Measurements from ENCODE around the gene ESR2. TPM values are rescaled to one million over a fixed set of nuclear protein-coding genes. Genes with fewer than 3 reads are reported as not detected.
"Not testable (repeated sequence)": the region's sequence is repeated elsewhere in the genome, so short reads cannot be mapped to it uniquely, and the experiment has no call there.

ESR2 gene
- total RNA-seq, 2 experiments from 2014 or later: 0.26 to 0.32 TPM

DNA sequence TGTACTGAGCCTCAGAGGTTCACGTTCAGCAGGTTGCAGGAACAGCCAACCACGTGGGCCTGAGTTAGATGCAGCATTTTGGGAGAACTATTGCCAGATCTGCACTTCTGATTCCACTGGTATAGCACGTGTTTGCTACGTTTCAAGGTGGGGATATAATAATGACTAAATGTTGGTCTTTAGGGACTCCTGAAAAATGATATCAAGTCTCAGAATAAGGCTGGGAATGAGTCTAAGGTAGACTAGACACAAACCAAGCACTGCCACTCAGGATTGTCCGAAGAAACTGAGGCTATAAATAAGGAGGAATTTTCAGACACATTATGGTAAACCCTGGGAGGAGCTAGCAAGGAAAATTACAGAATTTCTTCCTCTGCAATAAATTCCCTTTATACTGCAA is 98.1 kb downstream of the ESR2 start:
- Mint-ChIP-seq H3K9me3 (ENCODE audit: low read depth) (no peaks in the 10 kb centered on the region), H3K27me3 (no peaks in the 10 kb centered on the region), H3K4me1 (peaks cover 33% of the 10 kb centered on the region), H3K4me3 (no peak overlapping the region), H3K27ac (peak overlapping the region; percentile 40), H3K36me3 (ENCODE audit: low read depth) (peaks cover 3% of the 10 kb centered on the region)
- ATAC-seq: no peak
- no peak for DNase-seq
- intact Hi-C loops (cut with DNase I, micrococcal nuclease): no loop called here
- ChIA-PET POLR2A (no interaction called here), CTCF (interaction anchor here (1.2 to 2.0 kb wide), 2 partner anchors 9 to 108 kb away, joined by 4 to 6 read pairs; no protein-coding TSS in a partner anchor)

DNA sequence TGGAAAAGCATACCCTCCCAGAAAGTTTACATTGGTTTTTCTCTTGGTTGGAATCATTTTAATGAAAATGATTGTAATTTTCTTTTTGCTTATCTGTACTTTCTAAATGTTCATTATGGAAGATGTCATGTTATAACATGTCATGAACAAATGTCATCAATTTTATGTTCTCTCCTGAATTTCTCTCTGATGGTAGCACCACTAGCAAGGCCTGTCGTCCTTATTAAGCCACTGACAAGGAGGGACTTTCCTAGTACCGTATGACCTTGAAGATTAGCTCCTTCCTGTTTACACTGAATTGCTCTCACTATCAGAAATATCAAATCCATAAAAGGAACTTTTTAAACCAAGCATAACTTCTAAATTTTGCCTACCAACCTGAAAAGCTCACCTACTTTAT is 99.0 kb downstream of the ESR2 start:
- H3K4me1 Mint-ChIP-seq: peaks cover 33% of the 10 kb centered on the region
- H3K9me3 Mint-ChIP-seq (ENCODE audit: low read depth): no peaks in the 10 kb centered on the region
- peak overlapping the region; percentile 63 for H3K27ac Mint-ChIP-seq
- DNase-seq (no peak), ATAC-seq (peak; percentile 45)
- CTCF ChIA-PET: interaction anchor here (0.8 to 2.0 kb wide), 3 partner anchors 108 to 395 kb away, joined by 3 to 6 read pairs (median 4); no protein-coding TSS in a partner anchor
- intact Hi-C loops (cut with DNase I, micrococcal nuclease): no loop called here
- POLR2A ChIA-PET: no interaction called here
- H3K36me3 Mint-ChIP-seq (ENCODE audit: low read depth): peaks cover 10% of the 10 kb centered on the region
- H3K4me3 Mint-ChIP-seq: no peak overlapping the region
- H3K27me3 Mint-ChIP-seq: no peaks in the 10 kb centered on the region

DNA sequence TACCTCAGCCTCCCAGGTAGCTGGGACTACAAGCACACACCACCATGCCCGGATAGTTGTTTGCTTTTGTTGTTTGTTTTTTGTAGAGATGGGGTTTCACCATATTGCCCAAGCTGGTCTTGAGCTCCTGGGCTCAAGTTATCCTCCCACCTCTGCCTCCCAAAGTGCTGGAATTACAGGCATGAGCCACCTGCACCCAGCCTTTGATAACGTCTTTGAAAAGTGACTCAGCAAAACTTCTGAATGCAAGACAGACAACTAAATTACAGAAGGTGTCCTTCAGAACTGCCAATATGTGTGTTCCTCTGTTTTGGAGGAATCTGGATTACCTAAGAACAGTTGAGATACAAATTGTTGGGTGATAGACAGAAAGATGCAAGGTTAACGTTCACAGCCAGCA is 99.8 kb downstream of the ESR2 start:
- ATAC-seq: no peak
- DNase-seq: no peak
- Mint-ChIP-seq H3K9me3 (ENCODE audit: low read depth) (no peaks in the 10 kb centered on the region), H3K4me3 (no peak overlapping the region), H3K27ac (peak overlapping the region; percentile 49), H3K27me3 (no peaks in the 10 kb centered on the region), H3K4me1 (peaks cover 33% of the 10 kb centered on the region), H3K36me3 (ENCODE audit: low read depth) (peaks cover 15% of the 10 kb centered on the region)
- ChIA-PET CTCF (interaction anchor here (1.2 kb wide), 1 partner anchor 394 kb away, joined by 4 read pairs; no protein-coding TSS in a partner anchor), POLR2A (no interaction called here)
- intact Hi-C loops (cut with DNase I, micrococcal nuclease): no loop called here

GRCh38 chr14:64193821-64194220 is 100.3 kb downstream of the ESR2 start:
- peaks cover 33% of the 10 kb centered on the region for H3K4me1 Mint-ChIP-seq
- ChIA-PET CTCF (interaction anchor here (1.6 kb wide), 1 partner anchor 9 kb away, joined by 4 read pairs; no protein-coding TSS in a partner anchor), POLR2A (no interaction called here)
- H3K27me3 Mint-ChIP-seq: no peaks in the 10 kb centered on the region
- no peak overlapping the region for H3K4me3 Mint-ChIP-seq
- peaks cover 16% of the 10 kb centered on the region for H3K36me3 Mint-ChIP-seq (ENCODE audit: low read depth)
- DNase-seq (no peak), ATAC-seq (no peak)
- intact Hi-C loops (cut with DNase I, micrococcal nuclease): no loop called here
- H3K27ac Mint-ChIP-seq: no peak overlapping the region
- no peaks in the 10 kb centered on the region for H3K9me3 Mint-ChIP-seq (ENCODE audit: low read depth)

DNA sequence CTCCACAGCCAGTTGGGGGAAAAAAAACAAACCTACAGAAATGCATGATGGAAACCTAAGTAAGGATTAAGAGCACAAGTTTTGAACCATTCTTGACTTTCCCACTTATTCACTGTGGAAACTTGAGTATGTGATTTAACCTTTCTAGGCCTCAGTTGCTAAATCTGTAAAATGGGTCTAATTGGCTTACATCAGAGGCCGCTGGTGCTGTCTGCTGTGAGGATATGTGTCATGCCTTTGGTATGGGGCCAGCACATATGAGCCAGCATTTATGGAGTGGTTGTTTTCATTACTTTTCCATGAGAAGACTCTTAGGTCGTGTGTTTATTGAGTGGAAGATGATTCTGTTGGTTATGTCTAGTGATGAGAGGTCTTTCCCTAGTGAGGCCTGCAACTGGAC is 102.4 kb downstream of the ESR2 start:
- Mint-ChIP-seq H3K27me3 (no peaks in the 10 kb centered on the region), H3K4me1 (peaks cover 28% of the 10 kb centered on the region), H3K36me3 (ENCODE audit: low read depth) (peaks cover 22% of the 10 kb centered on the region), H3K4me3 (no peak overlapping the region), H3K27ac (no peak overlapping the region), H3K9me3 (ENCODE audit: low read depth) (no peaks in the 10 kb centered on the region)
- CTCF ChIA-PET: interaction anchor here (0.7 kb wide), 1 partner anchor 588 kb away, joined by 3 read pairs; no protein-coding TSS in a partner anchor
- POLR2A ChIA-PET: no interaction called here
- intact Hi-C loops (cut with DNase I, micrococcal nuclease): no loop called here
- DNase-seq (no peak), ATAC-seq (no peak)

DNA sequence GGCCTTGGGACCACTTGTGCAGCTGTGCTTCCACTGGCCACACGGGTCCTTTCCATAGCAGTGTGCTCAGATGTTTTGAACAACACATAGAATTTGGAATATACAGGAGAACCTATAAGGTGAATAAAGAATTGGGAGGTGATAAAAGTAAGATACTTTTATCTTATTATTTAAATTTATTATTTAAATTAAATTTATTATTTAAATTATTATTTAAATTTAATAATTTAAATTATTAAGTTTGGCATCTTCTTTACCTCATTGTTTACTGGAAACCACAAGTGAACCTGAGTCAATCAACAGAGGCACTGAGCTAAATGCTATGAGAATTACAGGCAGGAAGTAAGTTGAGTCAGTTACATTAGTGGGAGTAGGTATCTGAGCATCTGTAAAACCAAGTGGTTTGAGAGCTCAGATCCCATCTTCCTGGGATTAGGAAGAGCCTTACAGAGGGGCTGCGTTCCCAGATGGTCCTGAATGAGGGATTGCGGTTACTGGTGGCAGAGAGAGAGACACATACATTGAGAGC is 103.1 kb downstream of the ESR2 start:
- H3K4me3 Mint-ChIP-seq: no peak overlapping the region
- H3K36me3 Mint-ChIP-seq (ENCODE audit: low read depth): peaks cover 24% of the 10 kb centered on the region
- no peaks in the 10 kb centered on the region for H3K27me3 Mint-ChIP-seq
- peaks cover 25% of the 10 kb centered on the region for H3K4me1 Mint-ChIP-seq
- DNase-seq (no peak), ATAC-seq (no peak)
- POLR2A ChIA-PET: no interaction called here
- CTCF ChIA-PET: interaction anchor here (0.7 kb wide), 1 partner anchor 77 kb away, joined by 3 read pairs; no protein-coding TSS in a partner anchor
- no peak overlapping the region for H3K27ac Mint-ChIP-seq
- no peaks in the 10 kb centered on the region for H3K9me3 Mint-ChIP-seq (ENCODE audit: low read depth)
- intact Hi-C loops (cut with DNase I, micrococcal nuclease): no loop called here

GRCh38 chr14:64187331-64187730 is 106.8 kb downstream of the ESR2 start:
- H3K4me1 Mint-ChIP-seq: no peaks in the 10 kb centered on the region
- H3K9me3 Mint-ChIP-seq (ENCODE audit: low read depth): no peaks in the 10 kb centered on the region
- no peak overlapping the region for H3K27ac Mint-ChIP-seq
- POLR2A ChIA-PET: no interaction called here
- peaks cover 40% of the 10 kb centered on the region for H3K36me3 Mint-ChIP-seq (ENCODE audit: low read depth)
- intact Hi-C loops (cut with DNase I, micrococcal nuclease): no loop called here
- no peak overlapping the region for H3K4me3 Mint-ChIP-seq
- CTCF ChIA-PET: interaction anchor here (1.0 to 1.4 kb wide), 2 partner anchors 13 to 117 kb away, joined by 3 read pairs; no protein-coding TSS in a partner anchor
- no peak for ATAC-seq
- H3K27me3 Mint-ChIP-seq: no peaks in the 10 kb centered on the region
- no peak for DNase-seq

DNA sequence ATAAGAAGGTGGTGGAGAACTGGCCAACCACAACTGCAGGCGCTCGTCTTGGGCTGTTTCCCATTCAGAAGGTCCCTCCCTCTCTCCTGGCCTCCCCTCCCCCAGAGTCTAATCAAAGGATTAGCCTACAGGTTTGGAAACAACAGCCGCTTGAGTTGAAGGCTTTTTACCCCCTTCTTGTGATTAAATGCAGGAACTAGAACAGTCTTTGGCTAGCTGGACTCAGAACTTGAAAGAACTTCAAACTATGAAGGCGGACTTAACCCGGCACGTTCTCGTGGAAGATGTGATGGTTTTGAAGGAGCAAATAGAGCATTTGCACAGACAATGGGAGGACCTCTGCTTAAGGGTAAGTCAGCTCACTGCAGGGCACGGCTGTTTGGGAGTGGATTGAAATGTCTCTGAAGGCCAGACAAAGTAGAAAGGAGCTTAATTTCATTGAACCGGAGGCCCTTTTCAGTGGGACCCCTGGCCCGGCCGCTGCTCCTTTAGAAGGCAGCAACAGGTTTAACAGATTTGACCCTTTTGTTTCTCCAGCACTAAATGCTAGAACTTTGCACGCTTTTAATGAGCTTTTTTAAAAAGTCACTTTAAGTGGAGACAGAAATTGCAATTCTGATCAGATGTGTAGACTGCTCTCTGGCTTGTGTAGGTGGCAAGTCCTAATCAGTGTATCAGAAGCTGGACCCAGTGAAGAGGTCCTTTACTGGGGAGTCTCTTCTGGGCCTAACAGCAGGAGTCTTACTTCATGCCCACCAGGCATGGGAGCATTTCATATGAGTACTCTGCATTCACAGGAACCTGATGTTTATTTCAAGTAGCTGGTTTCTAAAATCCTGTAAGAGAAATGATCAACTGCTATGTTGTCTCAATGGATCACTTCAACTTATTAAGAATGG is 107.7 kb downstream of the ESR2 start:
- ATAC-seq (no peak), DNase-seq (no peak)
- no peaks in the 10 kb centered on the region for H3K4me1 Mint-ChIP-seq
- no peaks in the 10 kb centered on the region for H3K9me3 Mint-ChIP-seq (ENCODE audit: low read depth)
- H3K27me3 Mint-ChIP-seq: no peaks in the 10 kb centered on the region
- POLR2A ChIA-PET: no interaction called here
- no peak overlapping the region for H3K4me3 Mint-ChIP-seq
- intact Hi-C loops (cut with DNase I, micrococcal nuclease): no loop called here
- peaks cover 41% of the 10 kb centered on the region for H3K36me3 Mint-ChIP-seq (ENCODE audit: low read depth)
- CTCF ChIA-PET: interaction anchor here (0.5 to 1.4 kb wide), 3 partner anchors 14 to 304 kb away, joined by 3 read pairs; no protein-coding TSS in a partner anchor
- H3K27ac Mint-ChIP-seq: no peak overlapping the region

DNA sequence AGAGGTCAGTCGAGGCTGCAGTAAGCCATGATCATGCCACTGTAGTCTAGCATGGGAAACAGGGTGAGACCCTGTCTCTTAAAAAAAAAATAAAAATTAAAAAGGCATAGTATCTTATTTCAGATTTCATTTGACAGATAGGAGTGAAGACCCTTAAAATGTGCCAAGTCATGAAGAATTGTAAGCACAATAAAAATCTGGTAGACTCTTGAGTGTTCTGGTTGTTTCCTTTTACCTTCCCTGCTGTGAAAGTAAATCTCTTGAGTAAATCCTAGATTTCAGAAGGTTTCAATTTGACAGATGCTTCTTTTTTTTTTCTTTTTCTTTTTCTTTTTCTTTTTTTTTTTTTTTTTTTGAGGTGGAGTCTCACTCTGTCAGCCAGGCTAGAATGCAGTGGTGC is 109.0 kb downstream of the ESR2 start:
- Mint-ChIP-seq H3K27me3 (no peaks in the 10 kb centered on the region), H3K36me3 (ENCODE audit: low read depth) (peaks cover 37% of the 10 kb centered on the region), H3K27ac (no peak overlapping the region), H3K4me1 (no peaks in the 10 kb centered on the region), H3K9me3 (ENCODE audit: low read depth) (no peaks in the 10 kb centered on the region), H3K4me3 (no peak overlapping the region)
- intact Hi-C loops (cut with DNase I, micrococcal nuclease): no loop called here
- ATAC-seq: peak; percentile 57
- CTCF ChIA-PET: interaction anchor here (0.6 kb wide), 1 partner anchor 209 kb away, joined by 5 read pairs; no protein-coding TSS in a partner anchor
- DNase-seq: no peak
- POLR2A ChIA-PET: no interaction called here

GRCh38 chr14:64184103-64184729 is 110.0 kb downstream of the ESR2 start:
- ChIA-PET CTCF (interaction anchor here (1.2 kb wide), 1 partner anchor 119 kb away, joined by 3 read pairs; no protein-coding TSS in a partner anchor), POLR2A (no interaction called here)
- Mint-ChIP-seq H3K4me1 (no peaks in the 10 kb centered on the region), H3K27me3 (no peaks in the 10 kb centered on the region), H3K36me3 (ENCODE audit: low read depth) (peaks cover 38% of the 10 kb centered on the region), H3K27ac (no peak overlapping the region), H3K4me3 (no peak overlapping the region), H3K9me3 (ENCODE audit: low read depth) (no peaks in the 10 kb centered on the region)
- no peak for ATAC-seq
- no peak for DNase-seq
- intact Hi-C loops (cut with DNase I, micrococcal nuclease): no loop called here

DNA sequence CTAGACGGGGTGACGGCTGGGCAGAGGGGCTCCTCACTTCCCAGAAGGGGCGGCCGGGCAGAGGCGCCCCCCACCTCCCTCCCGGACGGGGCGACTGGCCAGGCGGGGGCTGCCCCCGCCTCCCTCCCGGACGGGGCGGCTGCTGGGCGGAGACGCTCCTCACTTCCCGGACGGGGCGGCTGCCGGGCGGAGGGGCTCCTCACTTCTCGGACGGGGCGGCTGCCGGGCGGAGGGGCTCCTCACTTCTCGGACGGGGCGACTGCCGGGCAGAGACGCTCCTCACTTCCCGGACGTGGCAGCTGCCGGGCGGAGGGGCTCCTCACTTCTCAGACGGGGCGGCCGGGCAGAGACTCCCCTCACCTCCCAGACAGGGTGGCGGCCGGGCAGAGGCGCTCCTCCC is 111.3 kb downstream of the ESR2 start:
- CTCF ChIA-PET: interaction anchor here (0.6 kb wide), 1 partner anchor 39 kb away, joined by 3 read pairs; no protein-coding TSS in a partner anchor
- H3K9me3 Mint-ChIP-seq (ENCODE audit: low read depth); H3K4me1 Mint-ChIP-seq; H3K27ac Mint-ChIP-seq; DNase-seq; ATAC-seq; POLR2A ChIA-PET; intact Hi-C loops (cut with DNase I, micrococcal nuclease); H3K4me3 Mint-ChIP-seq; H3K27me3 Mint-ChIP-seq: not testable (repeated sequence)
- H3K36me3 Mint-ChIP-seq (ENCODE audit: low read depth): peaks cover 31% of the 10 kb centered on the region

All from activated CD4-positive, alpha-beta T cell treated with anti-CD3 and anti-CD28 coated beads for 36 hours (primary cell).